ENCODE measurements around the gene ZKSCAN2. TPM values are rescaled to one million over a fixed set of nuclear protein-coding genes. Genes with fewer than 3 reads are reported as not detected.

Gene ZKSCAN2
- total RNA-seq, 1 experiment from 2014 or later, result 16.4 TPM

DNA sequence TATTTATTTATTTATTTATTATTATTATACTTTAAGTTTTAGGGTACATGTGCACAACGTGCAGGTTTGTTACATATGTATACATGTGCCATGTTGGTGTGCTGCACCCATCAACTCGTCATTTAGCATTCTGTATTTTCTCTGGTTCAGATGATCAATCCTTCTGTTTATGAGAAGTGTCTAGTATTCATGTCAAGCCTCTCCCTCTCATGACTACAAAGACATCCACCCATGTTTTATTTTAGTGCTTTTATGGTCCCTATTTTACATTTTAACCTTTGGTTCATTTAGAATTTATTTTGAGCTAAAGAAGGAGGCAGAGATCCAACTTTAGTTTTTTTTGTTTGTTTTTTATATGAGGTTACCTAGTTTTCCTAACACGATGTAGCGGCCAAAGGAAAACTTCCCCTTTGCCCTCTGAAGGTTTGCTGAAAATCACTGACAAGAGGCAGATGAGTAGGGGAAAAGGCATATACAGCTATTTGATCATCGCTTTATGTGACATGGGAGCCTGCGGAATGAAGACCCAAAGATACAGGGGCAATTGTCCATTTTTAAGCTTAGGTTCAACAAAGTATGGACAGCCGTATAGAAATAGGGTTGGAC is 63.3 kb downstream of the ZKSCAN2 start:
- Histone ChIP-seq H3K27ac (ENCODE audit: low read depth, low read length, poor library complexity, severe bottlenecking) (no peak overlapping the region), H3K27me3 (replicated peaks; ENCODE audit: insufficient read depth, low read depth, low read length, poor library complexity) (no peaks in the 10 kb centered on the region), H3K9me3 (ENCODE audit: low read depth, low read length, poor library complexity, severe bottlenecking) (no peaks in the 10 kb centered on the region), H3K4me1 (ENCODE audit: insufficient read depth, low read length, poor library complexity, severe bottlenecking) (no peaks in the 10 kb centered on the region), H3K4me3 (ENCODE audit: low read depth, low read length, poor library complexity, severe bottlenecking) (no peak overlapping the region), H3K36me3 (ENCODE audit: insufficient read depth, low read length, poor library complexity, severe bottlenecking) (no peaks in the 10 kb centered on the region)
- CTCF ChIA-PET, result no interaction called here
- POLR2A ChIA-PET (ENCODE audit: low non-redundant PET), result no interaction called here
- intact Hi-C loops (cut with micrococcal nuclease; ENCODE audit: unreplicated experiment), result no loop called here
- no TSS peak for BruUV-seq (replicated peaks)
- no peak for DNase-seq (ENCODE audit: low spot score)
- TF ChIP-seq EZH2 (IDR thresholded peaks at IDR 0.05; ENCODE audit: borderline replicate concordance, low read depth, low read length, poor library complexity, severe bottlenecking), result no peak
- TF ChIP-seq, protein P1, sequence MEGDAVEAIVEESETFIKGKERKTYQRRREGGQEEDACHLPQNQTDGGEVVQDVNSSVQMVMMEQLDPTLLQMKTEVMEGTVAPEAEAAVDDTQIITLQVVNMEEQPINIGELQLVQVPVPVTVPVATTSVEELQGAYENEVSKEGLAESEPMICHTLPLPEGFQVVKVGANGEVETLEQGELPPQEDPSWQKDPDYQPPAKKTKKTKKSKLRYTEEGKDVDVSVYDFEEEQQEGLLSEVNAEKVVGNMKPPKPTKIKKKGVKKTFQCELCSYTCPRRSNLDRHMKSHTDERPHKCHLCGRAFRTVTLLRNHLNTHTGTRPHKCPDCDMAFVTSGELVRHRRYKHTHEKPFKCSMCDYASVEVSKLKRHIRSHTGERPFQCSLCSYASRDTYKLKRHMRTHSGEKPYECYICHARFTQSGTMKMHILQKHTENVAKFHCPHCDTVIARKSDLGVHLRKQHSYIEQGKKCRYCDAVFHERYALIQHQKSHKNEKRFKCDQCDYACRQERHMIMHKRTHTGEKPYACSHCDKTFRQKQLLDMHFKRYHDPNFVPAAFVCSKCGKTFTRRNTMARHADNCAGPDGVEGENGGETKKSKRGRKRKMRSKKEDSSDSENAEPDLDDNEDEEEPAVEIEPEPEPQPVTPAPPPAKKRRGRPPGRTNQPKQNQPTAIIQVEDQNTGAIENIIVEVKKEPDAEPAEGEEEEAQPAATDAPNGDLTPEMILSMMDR (conservative IDR thresholded peaks at IDR 0.05; ENCODE audit: low read depth, low read length), result no peak

DNA sequence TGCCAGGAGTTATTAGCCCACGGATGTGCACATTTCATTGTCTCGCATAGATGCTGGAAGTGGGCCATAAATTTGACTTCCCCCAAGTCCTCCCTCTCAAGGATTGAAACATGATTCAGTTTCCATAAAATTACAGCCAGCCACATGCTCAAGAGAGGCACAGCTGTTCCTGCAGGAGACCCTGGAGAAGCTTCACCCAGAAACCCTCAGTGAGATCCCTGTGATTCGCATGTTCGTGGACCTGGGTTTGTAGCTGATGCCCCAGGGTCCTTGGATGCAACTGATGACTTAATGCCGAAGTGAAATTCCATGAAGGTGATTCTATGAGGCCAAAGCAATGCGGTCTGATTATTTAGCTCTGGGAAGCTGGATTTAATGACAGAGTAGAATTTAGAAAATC is 65.5 kb downstream of the ZKSCAN2 start:
- intact Hi-C loops (cut with micrococcal nuclease; ENCODE audit: unreplicated experiment), result no loop called here
- Histone ChIP-seq H3K27ac (ENCODE audit: low read depth, low read length, poor library complexity, severe bottlenecking) (no peak overlapping the region), H3K4me3 (ENCODE audit: low read depth, low read length, poor library complexity, severe bottlenecking) (no peak overlapping the region), H3K27me3 (replicated peaks; ENCODE audit: insufficient read depth, low read depth, low read length, poor library complexity) (no peaks in the 10 kb centered on the region), H3K4me1 (ENCODE audit: insufficient read depth, low read length, poor library complexity, severe bottlenecking) (no peaks in the 10 kb centered on the region), H3K9me3 (ENCODE audit: low read depth, low read length, poor library complexity, severe bottlenecking) (no peaks in the 10 kb centered on the region), H3K36me3 (ENCODE audit: insufficient read depth, low read length, poor library complexity, severe bottlenecking) (no peaks in the 10 kb centered on the region)
- ChIA-PET CTCF (interaction anchor here (1.2 kb wide), 1 partner anchor 33 kb away, joined by 5 read pairs; no protein-coding TSS in a partner anchor), POLR2A (ENCODE audit: low non-redundant PET) (no interaction called here)
- DNase-seq (ENCODE audit: low spot score), result no peak
- no TSS peak for BruUV-seq (replicated peaks)
- no peak for TF ChIP-seq EZH2 (IDR thresholded peaks at IDR 0.05; ENCODE audit: borderline replicate concordance, low read depth, low read length, poor library complexity, severe bottlenecking)
- TF ChIP-seq, protein P1 (conservative IDR thresholded peaks at IDR 0.05; ENCODE audit: low read depth, low read length), result no peak

DNA sequence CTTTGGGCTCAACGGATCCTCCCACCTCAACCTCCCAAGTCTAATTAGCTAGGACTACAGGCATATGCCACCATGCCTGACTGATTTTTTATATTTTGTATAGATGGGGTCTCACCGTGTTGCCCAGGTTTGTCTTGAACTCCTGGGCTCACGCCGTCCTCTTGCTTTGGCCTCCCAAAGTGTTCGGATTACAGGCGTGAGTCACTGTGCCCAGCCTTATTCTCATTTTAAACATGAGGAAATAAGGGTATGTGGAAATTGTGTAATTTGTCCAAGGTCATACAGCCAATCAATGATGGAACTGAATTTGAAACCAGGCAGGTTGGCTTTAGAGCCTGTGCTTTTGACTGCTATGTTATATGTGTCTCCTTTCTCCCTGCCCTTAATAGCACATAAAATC is 68.3 kb downstream of the ZKSCAN2 start:
- no peak overlapping the region for H3K27ac ChIP-seq (ENCODE audit: low read depth, low read length, poor library complexity, severe bottlenecking)
- ChIA-PET CTCF (no interaction called here), POLR2A (ENCODE audit: low non-redundant PET) (no interaction called here)
- DNase-seq (ENCODE audit: low spot score), result no peak
- H3K4me1 ChIP-seq (ENCODE audit: insufficient read depth, low read length, poor library complexity, severe bottlenecking), result no peaks in the 10 kb centered on the region
- no peak overlapping the region for H3K4me3 ChIP-seq (ENCODE audit: low read depth, low read length, poor library complexity, severe bottlenecking)
- no peaks in the 10 kb centered on the region for H3K9me3 ChIP-seq (ENCODE audit: low read depth, low read length, poor library complexity, severe bottlenecking)
- H3K36me3 ChIP-seq (ENCODE audit: insufficient read depth, low read length, poor library complexity, severe bottlenecking), result no peaks in the 10 kb centered on the region
- no TSS peak for BruUV-seq (replicated peaks)
- no peaks in the 10 kb centered on the region for H3K27me3 ChIP-seq (replicated peaks; ENCODE audit: insufficient read depth, low read depth, low read length, poor library complexity)
- intact Hi-C loops (cut with micrococcal nuclease; ENCODE audit: unreplicated experiment), result no loop called here
- TF ChIP-seq, protein P1 (conservative IDR thresholded peaks at IDR 0.05; ENCODE audit: low read depth, low read length), result no peak
- no peak for TF ChIP-seq EZH2 (IDR thresholded peaks at IDR 0.05; ENCODE audit: borderline replicate concordance, low read depth, low read length, poor library complexity, severe bottlenecking)

Data from A673 (cell line).